Loucy (cell line): ENCODE data around the gene UPF2.

Experiments
- H2AFZ ChIP-seq: fragments of 200-600 bp; sonication (generic); 2 replicates; pipeline ENCODE4 v1.6.0; 2016; ENCODE audit warnings: antibody characterized with exemption, mild to moderate bottlenecking, low read length, moderate library complexity
- H3F3A ChIP-seq: fragments of 200-600 bp; 2 replicates; pipeline ENCODE4 v1.6.0; 2016; ENCODE audit warnings: antibody characterized with exemption, low read depth, mild to moderate bottlenecking
- H3K27me3 ChIP-seq: fragments of 200-600 bp; sonication (generic); 2 replicates; pipeline ENCODE4 v1.6.1; 2014; ENCODE audit warnings: low read length, mild to moderate bottlenecking; ENCODE audit not compliant: insufficient read depth, poor library complexity, severe bottlenecking
- H3K36me3 ChIP-seq: fragments of 200-600 bp; sonication (generic); 2 replicates; pipeline ENCODE4 v1.6.1; 2016; ENCODE audit warnings: low read length; ENCODE audit not compliant: insufficient read depth
- H3K4me1 ChIP-seq: fragments of 200-600 bp; sonication (generic); 2 replicates; pipeline ENCODE4 v1.5.1; 2014; ENCODE audit warnings: low read length, mild to moderate bottlenecking; ENCODE audit not compliant: insufficient read depth, poor library complexity, severe bottlenecking
- H3K4me2 ChIP-seq: fragments of 200-600 bp; sonication (generic); 2 replicates; pipeline ENCODE4 v1.6.0; 2014; ENCODE audit warnings: antibody characterized with exemption, low read length, low read depth, mild to moderate bottlenecking; ENCODE audit not compliant: poor library complexity, severe bottlenecking
- H3K4me3 ChIP-seq: fragments of 200-600 bp; sonication (generic); 2 replicates; pipeline ENCODE4 v1.5.1; 2014; ENCODE audit warnings: low read length, mild to moderate bottlenecking, mixed read lengths; ENCODE audit not compliant: poor library complexity, severe bottlenecking
- H3K79me2 ChIP-seq: fragments of 200-600 bp; sonication (generic); 2 replicates; pipeline ENCODE4 v1.6.1; 2014; ENCODE audit warnings: low read length; ENCODE audit not compliant: insufficient read depth
- H3K9ac ChIP-seq: fragments of 200-600 bp; sonication (generic); 2 replicates; pipeline ENCODE4 v1.6.0; 2014; ENCODE audit warnings: mild to moderate bottlenecking, low read depth, low read length, moderate library complexity; ENCODE audit not compliant: poor library complexity, severe bottlenecking
- H3K9me2 ChIP-seq: fragments of 200-600 bp; sonication (generic); replicated peaks from 2 replicates; pipeline ENCODE4 v1.6.1; 2016; ENCODE audit warnings: low read depth, low read length, mixed read lengths
- H3K9me3 ChIP-seq: fragments of 200-600 bp; sonication (generic); 2 replicates; pipeline ENCODE4 v1.6.1; 2014; ENCODE audit warnings: mild to moderate bottlenecking, antibody characterized with exemption, low read length, low read depth; ENCODE audit not compliant: insufficient read depth
- H4K20me1 ChIP-seq: fragments of 200-600 bp; sonication (generic); 2 replicates; pipeline ENCODE4 v1.6.0; 2014; ENCODE audit warnings: antibody characterized with exemption, low read length, mild to moderate bottlenecking; ENCODE audit not compliant: insufficient read depth, poor library complexity, severe bottlenecking
- EZH2phosphoT487 ChIP-seq: fragments of 200-600 bp; IDR thresholded peaks from 2 replicates; pipeline ENCODE4 v1.6.1; 2018; ENCODE audit warnings: antibody characterized with exemption, mild to moderate bottlenecking, moderate library complexity, borderline replicate concordance
- TF ChIP-seq, protein P1 (sequence below): fragments of 200-600 bp; sonication (generic); conservative IDR thresholded peaks from 2 replicates; pipeline ENCODE4 v1.5.1; 2014; ENCODE audit warnings: mild to moderate bottlenecking, antibody characterized with exemption, low read length

Gene UPF2

DNA sequence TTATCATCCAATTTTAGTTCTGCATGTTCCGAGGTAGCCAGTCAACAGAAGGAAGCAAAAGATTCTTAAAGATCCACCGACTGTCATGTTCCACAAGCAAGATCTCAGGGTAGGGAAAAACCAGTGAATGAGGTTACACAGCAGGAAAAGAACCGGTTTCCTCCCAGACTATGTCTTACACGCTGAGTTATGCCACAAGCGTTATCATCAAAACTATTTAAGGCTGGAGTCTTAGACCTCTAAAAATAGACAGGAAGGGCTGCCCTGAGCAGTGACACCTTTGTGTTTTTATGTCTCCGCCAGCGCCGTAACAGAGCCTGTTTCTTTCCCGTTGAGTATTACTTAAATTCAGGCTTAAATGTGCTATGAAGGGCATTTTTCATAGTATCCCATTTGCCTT is 171.1 kb downstream of the UPF2 start:
- Histone ChIP-seq H3K9me2 (no peaks in the 10 kb centered on the region), H3K9me3 (no peaks in the 10 kb centered on the region), H3K4me2 (peak overlapping the region; percentile 55), H4K20me1 (no peaks in the 10 kb centered on the region), H3K36me3 (peaks cover 14% of the 10 kb centered on the region; the same call in 1 of the 2 replicates), H3K4me3 (peak overlapping the region; percentile 47), H3F3A (no peaks in the 10 kb centered on the region), H3K9ac (peak overlapping the region; percentile 34), H2AFZ (no peak overlapping the region), H3K4me1 (peaks cover 31% of the 10 kb centered on the region), H3K27me3 (no peaks in the 10 kb centered on the region), H3K79me2 (peaks cover 3% of the 10 kb centered on the region; the same call in 1 of the 2 replicates)
- no peak for TF ChIP-seq EZH2phosphoT487
- TF ChIP-seq, protein P1, sequence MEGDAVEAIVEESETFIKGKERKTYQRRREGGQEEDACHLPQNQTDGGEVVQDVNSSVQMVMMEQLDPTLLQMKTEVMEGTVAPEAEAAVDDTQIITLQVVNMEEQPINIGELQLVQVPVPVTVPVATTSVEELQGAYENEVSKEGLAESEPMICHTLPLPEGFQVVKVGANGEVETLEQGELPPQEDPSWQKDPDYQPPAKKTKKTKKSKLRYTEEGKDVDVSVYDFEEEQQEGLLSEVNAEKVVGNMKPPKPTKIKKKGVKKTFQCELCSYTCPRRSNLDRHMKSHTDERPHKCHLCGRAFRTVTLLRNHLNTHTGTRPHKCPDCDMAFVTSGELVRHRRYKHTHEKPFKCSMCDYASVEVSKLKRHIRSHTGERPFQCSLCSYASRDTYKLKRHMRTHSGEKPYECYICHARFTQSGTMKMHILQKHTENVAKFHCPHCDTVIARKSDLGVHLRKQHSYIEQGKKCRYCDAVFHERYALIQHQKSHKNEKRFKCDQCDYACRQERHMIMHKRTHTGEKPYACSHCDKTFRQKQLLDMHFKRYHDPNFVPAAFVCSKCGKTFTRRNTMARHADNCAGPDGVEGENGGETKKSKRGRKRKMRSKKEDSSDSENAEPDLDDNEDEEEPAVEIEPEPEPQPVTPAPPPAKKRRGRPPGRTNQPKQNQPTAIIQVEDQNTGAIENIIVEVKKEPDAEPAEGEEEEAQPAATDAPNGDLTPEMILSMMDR: no peak

DNA sequence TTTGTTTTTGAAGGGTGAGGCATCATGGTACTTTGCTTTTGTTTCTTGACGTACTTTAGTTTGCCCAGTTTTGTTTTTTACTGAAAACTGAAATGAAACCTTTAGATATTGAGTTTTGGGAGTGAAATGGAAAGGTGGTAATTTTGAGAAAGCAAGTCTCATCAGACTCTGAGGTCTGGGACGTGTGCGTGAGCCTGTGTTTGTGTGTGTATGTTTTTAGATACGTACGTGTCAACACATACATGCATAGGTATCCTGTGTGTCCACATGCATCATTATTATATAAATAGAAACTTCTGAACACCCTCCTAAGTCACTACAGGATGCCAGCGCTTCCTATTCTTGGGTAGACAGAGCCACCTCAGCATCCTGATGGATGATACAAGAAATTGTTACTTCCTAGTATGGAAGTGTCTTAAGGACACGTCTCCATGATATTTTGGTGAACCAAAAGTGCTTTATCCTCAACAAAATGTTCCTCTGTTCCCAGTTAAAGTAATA is 171.7 kb downstream of the UPF2 start:
- Histone ChIP-seq H3K36me3 (peaks cover 16% of the 10 kb centered on the region; the same call in 1 of the 2 replicates), H4K20me1 (no peaks in the 10 kb centered on the region), H3K9me2 (no peaks in the 10 kb centered on the region), H3K9ac (peak overlapping the region; percentile 34), H3K4me2 (peak overlapping the region; percentile 55), H3F3A (no peaks in the 10 kb centered on the region), H3K4me3 (peak overlapping the region; percentile 47), H3K4me1 (peaks cover 31% of the 10 kb centered on the region), H3K79me2 (peaks cover 8% of the 10 kb centered on the region; the same call in 1 of the 2 replicates), H3K9me3 (no peaks in the 10 kb centered on the region), H2AFZ (no peak overlapping the region), H3K27me3 (no peaks in the 10 kb centered on the region)
- TF ChIP-seq EZH2phosphoT487: no peak
- TF ChIP-seq, protein P1: no peak

DNA sequence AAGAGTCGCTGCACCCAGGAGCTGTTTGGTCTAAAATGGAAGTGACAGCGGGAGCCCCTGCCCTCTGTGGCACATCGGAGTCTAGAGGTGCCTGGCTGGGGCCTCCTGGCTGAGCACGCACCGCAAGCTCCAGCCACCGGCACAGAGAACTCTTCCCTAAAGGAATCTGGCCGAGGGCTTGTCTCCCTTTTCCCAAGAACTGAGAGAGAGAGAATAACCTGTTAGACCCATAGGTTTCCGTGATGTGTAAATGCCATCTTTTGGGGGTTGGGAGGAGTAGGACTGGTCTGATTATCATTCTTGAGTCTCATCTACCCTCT is 172.2 kb downstream of the UPF2 start:
- Histone ChIP-seq H4K20me1 (peaks cover 3% of the 10 kb centered on the region), H2AFZ (no peak overlapping the region), H3K9ac (no peak overlapping the region), H3F3A (no peaks in the 10 kb centered on the region), H3K36me3 (peaks cover 16% of the 10 kb centered on the region; the same call in 1 of the 2 replicates), H3K9me2 (no peaks in the 10 kb centered on the region), H3K4me2 (peak overlapping the region; percentile 55), H3K9me3 (no peaks in the 10 kb centered on the region), H3K79me2 (peaks cover 13% of the 10 kb centered on the region; the same call in 1 of the 2 replicates), H3K4me3 (no peak overlapping the region), H3K4me1 (peaks cover 31% of the 10 kb centered on the region), H3K27me3 (no peaks in the 10 kb centered on the region)
- TF ChIP-seq, protein P1: no peak
- no peak for TF ChIP-seq EZH2phosphoT487
